IPS-20b (cell line): Measurements from ENCODE around the gene RBM7.

Experiments used
- H3K27ac ChIP-seq: one replicate; pipeline ENCODE4 v1.5.1; 2013; ENCODE audit warnings: low read length
- H3K27me3 ChIP-seq: 2 replicates; pipeline ENCODE4 v1.6.1; 2013; ENCODE audit warnings: mild to moderate bottlenecking, low read length, inconsistent platforms; ENCODE audit not compliant: insufficient read depth
- H3K36me3 ChIP-seq: 2 replicates; pipeline ENCODE4 v1.6.1; 2013; ENCODE audit warnings: low read depth, mild to moderate bottlenecking, inconsistent platforms, low read length, moderate library complexity; ENCODE audit not compliant: insufficient read depth
- H3K4me1 ChIP-seq: 2 replicates; pipeline ENCODE4 v1.6.1; 2013; ENCODE audit warnings: mild to moderate bottlenecking, control low read depth, inconsistent platforms, low read length, moderate library complexity; ENCODE audit not compliant: insufficient read depth
- H3K4me3 ChIP-seq: 2 replicates; pipeline ENCODE4 v1.5.1; 2013; ENCODE audit warnings: mild to moderate bottlenecking, low read length, inconsistent platforms
- H3K9ac ChIP-seq: 2 replicates; pipeline ENCODE4 v1.6.1; 2013; ENCODE audit warnings: low read depth, mild to moderate bottlenecking, inconsistent platforms, low read length, moderate library complexity
- H3K9me3 ChIP-seq: 2 replicates; pipeline ENCODE4 v1.6.1; 2013; ENCODE audit warnings: mild to moderate bottlenecking, low read depth, low read length, inconsistent platforms; ENCODE audit not compliant: insufficient read depth

The RBM7 gene

DNA sequence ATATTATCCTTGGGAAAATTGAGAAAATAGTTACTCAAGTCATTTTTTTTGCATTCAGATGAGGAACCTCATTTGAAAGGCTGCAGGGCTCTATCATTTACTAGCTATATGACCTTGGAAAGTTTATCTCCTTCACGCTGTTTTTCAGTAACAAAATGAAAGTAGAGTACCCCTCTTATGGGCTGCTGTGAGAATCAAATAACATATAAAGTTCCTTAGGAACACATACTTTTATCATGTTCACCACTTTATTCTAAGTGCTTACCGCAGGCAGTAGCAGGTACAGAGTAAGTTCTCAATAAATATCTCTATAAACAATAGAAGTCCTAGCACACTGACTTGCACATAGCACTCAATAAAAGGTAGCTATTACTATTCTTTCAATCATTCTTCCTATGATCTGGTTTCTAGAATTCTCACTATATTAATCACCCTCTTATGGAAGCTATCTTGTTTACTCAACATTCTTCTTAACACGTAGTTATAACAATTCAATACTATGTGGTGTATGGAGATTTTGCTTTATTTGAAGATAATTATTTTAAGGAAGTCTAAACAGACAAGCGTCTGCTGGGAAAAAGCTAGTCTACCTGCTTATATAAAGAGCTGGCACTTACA lies 2.1 kb upstream of the RBM7 start:
- Histone ChIP-seq H3K9me3 (no peaks in the 10 kb centered on the region), H3K27ac (no peak overlapping the region)

DNA sequence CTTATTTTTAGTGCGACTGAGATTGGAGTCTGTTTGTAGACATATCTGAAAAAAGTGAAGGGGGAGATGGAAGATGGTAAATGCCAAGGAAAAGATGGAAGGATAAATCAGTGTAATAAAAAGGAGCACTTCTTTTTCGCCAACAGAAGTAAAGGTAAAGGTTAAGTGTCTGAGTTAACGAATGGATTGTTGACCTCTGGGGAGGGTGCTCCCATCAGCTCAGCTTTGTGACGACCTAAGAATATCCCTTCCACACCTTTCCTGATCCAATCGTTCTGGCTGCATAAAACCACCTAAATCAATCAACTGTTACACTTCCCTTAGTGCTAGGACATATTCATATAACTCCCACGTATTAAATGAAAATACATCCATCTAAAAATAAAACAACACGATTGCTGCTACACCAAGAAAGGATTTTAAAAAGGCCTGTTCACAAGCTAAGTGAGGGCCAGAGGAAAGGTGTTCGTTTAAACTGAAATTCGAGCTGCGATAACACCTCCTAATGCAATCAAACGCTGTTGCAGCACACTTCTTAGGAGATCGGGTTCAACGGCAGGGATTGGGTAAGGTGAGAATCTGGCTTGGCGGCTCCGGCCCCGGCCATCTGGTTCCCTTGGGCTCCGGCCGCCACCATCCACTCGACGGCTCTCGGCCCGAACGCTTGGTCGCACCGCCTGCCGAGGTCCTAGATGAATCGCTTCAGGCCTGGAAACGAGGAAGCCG lies 813 bp upstream of the RBM7 start:
- H3K27me3 ChIP-seq: no peaks in the 10 kb centered on the region
- H3K9me3 ChIP-seq: no peaks in the 10 kb centered on the region
- peaks cover 22% of the 10 kb centered on the region for H3K36me3 ChIP-seq
- H3K4me1 ChIP-seq: peaks cover 4% of the 10 kb centered on the region; the same call in 1 of the 2 replicates
- H3K9ac ChIP-seq: peak overlapping the region; percentile 92
- peak overlapping the region; percentile 84 for H3K27ac ChIP-seq
- H3K4me3 ChIP-seq: peak overlapping the region; percentile 81

More for the DNA sequence above, 2.1 kb upstream of the RBM7 start:
- H3K27me3 ChIP-seq: no peaks in the 10 kb centered on the region
- H3K36me3 ChIP-seq: peaks cover 10% of the 10 kb centered on the region
- peaks cover 4% of the 10 kb centered on the region; the same call in 1 of the 2 replicates for H3K4me1 ChIP-seq
- peak overlapping the region; percentile 92; the same call in 1 of the 2 replicates for H3K9ac ChIP-seq
- H3K4me3 ChIP-seq: peak overlapping the region; percentile 81; the same call in 1 of the 2 replicates

DNA sequence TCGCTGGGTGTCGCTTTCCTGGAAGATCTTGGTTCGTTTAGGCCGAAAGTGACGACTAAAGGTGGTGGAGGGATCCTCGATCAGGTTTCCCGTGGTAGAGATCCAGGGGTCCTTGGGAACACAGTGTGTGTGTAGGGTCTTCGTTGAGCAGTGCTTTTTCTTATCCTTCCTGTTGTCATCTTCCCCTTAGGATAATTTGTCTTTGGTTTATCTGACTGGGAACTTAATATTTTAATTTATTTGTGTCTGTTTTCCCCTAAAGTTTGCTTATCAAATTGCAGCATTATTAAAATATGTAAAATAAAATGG lies 403 bp downstream of the RBM7 start:
- Histone ChIP-seq H3K9ac (peak overlapping the region; percentile 92), H3K36me3 (peaks cover 34% of the 10 kb centered on the region), H3K4me1 (peaks cover 4% of the 10 kb centered on the region; the same call in 1 of the 2 replicates)

DNA sequence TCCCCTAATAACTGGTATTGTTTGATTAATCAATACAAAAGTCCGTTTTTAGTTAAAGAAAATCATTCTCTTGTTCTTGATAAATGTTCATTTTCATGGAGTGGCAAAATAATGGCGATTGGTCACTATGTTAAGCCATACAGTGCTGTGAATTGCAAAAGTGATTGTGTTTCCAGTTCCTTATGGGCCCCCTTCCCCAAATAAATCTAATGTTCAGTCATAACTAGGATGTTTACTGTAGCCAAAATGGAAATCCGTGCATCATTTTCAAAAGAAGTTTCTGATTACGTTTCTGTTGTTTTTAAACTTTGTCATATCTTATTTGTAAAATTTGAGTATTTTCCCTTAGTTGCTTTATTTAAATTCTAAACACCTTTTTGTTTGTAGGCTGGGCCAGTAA lies 845 bp downstream of the RBM7 start:
- Histone ChIP-seq H3K9me3 (no peaks in the 10 kb centered on the region), H3K27ac (peak overlapping the region; percentile 42), H3K4me1 (peaks cover 4% of the 10 kb centered on the region; the same call in 1 of the 2 replicates), H3K27me3 (no peaks in the 10 kb centered on the region), H3K9ac (peak overlapping the region; percentile 92), H3K36me3 (peaks cover 38% of the 10 kb centered on the region), H3K4me3 (peak overlapping the region; percentile 81)

More for the DNA sequence above, 403 bp downstream of the RBM7 start:
- peak overlapping the region; percentile 81 for H3K4me3 ChIP-seq
- no peaks in the 10 kb centered on the region for H3K27me3 ChIP-seq
- no peaks in the 10 kb centered on the region for H3K9me3 ChIP-seq
- H3K27ac ChIP-seq: peak overlapping the region; percentile 84

DNA sequence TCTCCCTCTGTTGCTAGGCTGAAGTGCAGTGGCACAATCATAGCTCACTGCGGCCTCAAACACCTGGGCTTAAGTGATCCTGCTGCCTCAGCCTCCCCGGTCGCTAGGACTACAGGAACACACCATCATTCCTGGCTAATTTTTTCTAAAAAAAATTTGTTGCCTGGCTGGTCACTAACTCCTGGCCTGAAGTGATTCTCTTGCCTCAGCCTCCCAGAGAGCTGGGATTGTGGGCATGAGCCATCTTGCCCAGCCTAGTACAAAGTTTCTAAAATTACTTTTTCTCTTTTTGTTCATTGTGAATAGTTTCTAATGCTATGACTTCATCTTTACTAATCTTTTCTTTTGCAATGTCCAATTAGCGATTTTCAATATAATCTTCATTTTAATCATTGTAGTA lies 12.5 kb downstream of the RBM7 start:
- Histone ChIP-seq H3K27ac (no peak overlapping the region), H3K27me3 (no peaks in the 10 kb centered on the region), H3K4me1 (peaks cover 9% of the 10 kb centered on the region; the same call in 1 of the 2 replicates), H3K36me3 (peaks cover 30% of the 10 kb centered on the region), H3K4me3 (no peak overlapping the region), H3K9ac (no peak overlapping the region), H3K9me3 (no peaks in the 10 kb centered on the region)

DNA sequence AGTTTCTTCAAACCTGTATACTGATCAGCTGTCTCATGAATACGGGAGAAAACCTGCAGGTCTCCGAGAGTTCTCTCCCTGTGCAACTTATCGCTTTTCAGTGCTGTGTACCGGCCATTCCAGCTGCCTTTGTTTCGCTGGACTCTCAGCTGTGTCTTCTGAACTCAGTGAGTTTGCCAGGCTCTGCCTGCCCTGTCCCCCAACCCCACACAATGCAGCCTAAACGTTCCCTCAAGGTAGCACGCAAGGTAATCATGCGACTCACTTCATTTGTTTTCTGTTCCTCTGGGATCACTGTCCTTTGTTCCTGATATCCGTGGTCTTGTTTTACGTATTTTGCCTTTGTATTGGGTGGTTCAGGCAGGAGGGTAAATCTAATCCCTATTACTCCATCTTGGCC lies 13.5 kb downstream of the RBM7 start:
- Histone ChIP-seq H3K36me3 (peaks cover 19% of the 10 kb centered on the region), H3K27me3 (no peaks in the 10 kb centered on the region), H3K4me1 (peaks cover 9% of the 10 kb centered on the region; the same call in 1 of the 2 replicates), H3K27ac (no peak overlapping the region), H3K4me3 (no peak overlapping the region), H3K9me3 (no peaks in the 10 kb centered on the region), H3K9ac (no peak overlapping the region; the same call in 1 of the 2 replicates)

DNA sequence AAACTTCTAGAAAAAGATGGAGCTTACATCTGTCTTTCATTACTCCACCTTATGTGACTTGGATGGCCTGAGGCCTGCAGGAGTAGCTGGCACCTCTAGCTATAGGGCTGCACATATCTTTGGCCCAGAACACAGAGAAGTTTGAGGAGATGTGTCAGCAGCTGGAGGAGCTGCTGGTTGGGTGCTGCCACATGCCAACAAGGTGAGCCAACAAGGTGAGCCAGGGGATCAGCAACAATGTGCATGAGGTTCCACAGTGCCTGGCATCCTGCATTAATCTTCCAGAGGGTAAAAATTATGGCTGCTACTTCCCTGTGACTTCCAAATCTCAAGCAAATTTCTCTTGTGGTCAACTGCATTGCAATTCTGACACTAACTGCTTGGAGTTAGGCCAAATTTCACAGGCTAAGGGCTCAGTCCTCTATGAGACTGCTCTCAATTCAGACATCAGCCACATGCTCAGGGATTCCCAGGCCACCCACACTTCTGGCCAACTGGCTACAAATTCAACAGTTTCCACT lies 16.0 kb downstream of the RBM7 start:
- Histone ChIP-seq H3K27ac (no peak overlapping the region), H3K36me3 (no peaks in the 10 kb centered on the region), H3K27me3 (no peaks in the 10 kb centered on the region)

DNA sequence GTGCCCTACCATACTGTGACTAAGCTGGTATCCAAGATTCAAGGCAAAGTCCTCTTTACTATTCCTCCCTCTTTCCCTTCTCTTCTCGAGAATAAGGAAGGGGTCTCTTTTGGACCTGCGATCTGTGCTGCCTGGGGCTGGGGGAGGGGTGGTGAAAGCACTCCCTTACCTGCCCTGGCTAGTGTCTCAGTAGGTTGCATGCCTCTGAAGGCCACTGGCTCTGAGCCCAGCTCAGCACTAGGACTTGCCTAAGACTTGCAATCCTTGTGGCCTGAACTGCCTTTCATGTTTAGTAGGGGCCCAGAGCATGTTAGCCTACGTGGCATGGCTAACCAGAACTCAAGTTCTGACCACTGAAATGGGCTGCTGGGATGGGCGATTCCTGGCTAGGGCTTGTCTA lies 25.8 kb downstream of the RBM7 start:
- no peaks in the 10 kb centered on the region for H3K4me1 ChIP-seq
- no peaks in the 10 kb centered on the region for H3K27me3 ChIP-seq
- H3K36me3 ChIP-seq: no peaks in the 10 kb centered on the region
- no peak overlapping the region for H3K4me3 ChIP-seq
- no peak overlapping the region for H3K27ac ChIP-seq
- no peak overlapping the region for H3K9ac ChIP-seq
- H3K9me3 ChIP-seq: no peaks in the 10 kb centered on the region

More for the DNA sequence above, 16.0 kb downstream of the RBM7 start:
- H3K4me1 ChIP-seq: peaks cover 9% of the 10 kb centered on the region; the same call in 1 of the 2 replicates
- no peaks in the 10 kb centered on the region for H3K9me3 ChIP-seq
- H3K9ac ChIP-seq: no peak overlapping the region
- H3K4me3 ChIP-seq: no peak overlapping the region

DNA sequence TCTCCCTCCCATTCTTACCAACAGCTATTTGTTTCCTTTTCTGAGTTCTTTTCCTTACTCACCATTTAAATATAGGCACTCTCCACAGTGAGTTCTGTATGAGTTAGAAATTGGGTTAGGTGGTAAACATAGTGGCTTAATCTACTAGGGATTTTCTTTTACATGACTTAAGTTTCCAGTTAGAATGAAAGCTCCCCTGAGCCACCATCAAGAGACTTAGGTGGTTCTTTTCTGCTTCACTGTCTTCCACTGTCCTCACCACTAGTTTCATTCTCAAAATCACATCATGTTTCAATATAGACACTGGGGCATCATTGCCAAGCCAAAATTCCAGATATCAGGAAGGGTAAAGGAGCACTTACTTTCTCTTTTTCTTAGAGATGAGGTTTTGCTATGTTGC lies 29.8 kb downstream of the RBM7 start:
- no peaks in the 10 kb centered on the region for H3K4me1 ChIP-seq
- no peak overlapping the region for H3K4me3 ChIP-seq
- H3K9ac ChIP-seq: no peak overlapping the region
- no peaks in the 10 kb centered on the region for H3K27me3 ChIP-seq
- H3K9me3 ChIP-seq: no peaks in the 10 kb centered on the region
- no peak overlapping the region for H3K27ac ChIP-seq
- no peaks in the 10 kb centered on the region for H3K36me3 ChIP-seq

DNA sequence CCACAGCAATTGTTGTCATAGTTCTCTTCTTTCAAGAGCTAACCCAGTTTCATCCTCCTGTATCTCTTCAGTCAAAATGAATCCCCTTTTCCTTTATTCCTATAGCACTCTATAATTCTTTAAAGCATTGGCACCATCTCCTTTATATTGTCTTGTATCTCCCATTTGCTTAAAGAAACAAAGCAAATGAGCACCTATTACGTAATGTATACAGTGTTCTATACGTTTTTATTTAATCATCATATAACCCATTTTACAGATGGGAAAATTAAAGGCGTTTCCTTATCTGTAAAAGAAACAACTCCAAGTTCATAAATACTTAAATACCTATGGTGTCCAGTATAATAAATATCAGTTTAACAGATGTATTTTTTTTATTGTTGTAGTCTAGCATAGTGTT lies 32.4 kb downstream of the RBM7 start:
- H3K9ac ChIP-seq: no peak overlapping the region
- no peak overlapping the region for H3K27ac ChIP-seq
- H3K27me3 ChIP-seq: no peaks in the 10 kb centered on the region
- H3K36me3 ChIP-seq: no peaks in the 10 kb centered on the region
- H3K4me3 ChIP-seq: no peak overlapping the region
- H3K4me1 ChIP-seq: peaks cover 5% of the 10 kb centered on the region
- no peaks in the 10 kb centered on the region for H3K9me3 ChIP-seq

DNA sequence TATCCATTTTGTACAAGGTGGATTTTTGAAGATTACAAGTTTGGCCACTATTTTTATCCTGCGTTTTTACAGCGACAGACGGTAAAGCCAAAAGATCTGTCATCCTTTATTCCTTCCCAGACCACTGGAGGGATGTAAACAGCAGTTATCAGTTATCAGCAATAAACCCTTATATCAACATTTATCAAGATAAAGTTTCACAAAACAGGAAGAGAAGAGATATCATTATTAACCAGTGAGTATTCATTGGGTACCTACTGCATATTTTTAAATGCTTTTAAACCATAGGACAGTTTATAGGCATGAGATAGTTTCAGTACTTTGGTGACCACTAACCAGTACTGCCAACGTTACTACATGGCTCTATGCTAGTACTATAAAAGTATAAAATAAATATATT lies 32.9 kb downstream of the RBM7 start:
- H3K27ac ChIP-seq: no peak overlapping the region
- no peaks in the 10 kb centered on the region for H3K36me3 ChIP-seq
- no peak overlapping the region for H3K9ac ChIP-seq
- no peaks in the 10 kb centered on the region for H3K9me3 ChIP-seq
- H3K4me1 ChIP-seq: peaks cover 10% of the 10 kb centered on the region
- H3K4me3 ChIP-seq: no peak overlapping the region
- H3K27me3 ChIP-seq: no peaks in the 10 kb centered on the region

DNA sequence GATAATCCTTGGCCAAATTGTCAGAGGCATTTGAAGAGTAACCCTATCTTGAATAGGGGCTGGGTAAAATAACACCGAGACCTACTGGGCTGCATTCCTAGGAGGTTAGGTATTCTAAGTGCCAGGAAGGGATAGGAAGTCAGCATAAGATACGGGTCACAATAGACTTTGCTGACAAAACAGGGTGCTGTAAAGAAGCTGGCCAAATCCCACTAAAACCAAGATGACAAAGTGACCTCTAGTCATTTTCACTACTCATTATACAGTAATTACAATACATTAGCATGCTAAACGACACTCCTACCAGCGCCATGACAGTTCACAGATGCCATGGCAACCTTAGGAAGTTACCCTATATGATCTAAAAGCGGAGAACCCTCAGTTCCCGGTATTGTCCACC lies 37.8 kb downstream of the RBM7 start:
- Histone ChIP-seq H3K9me3 (no peaks in the 10 kb centered on the region), H3K4me1 (peaks cover 30% of the 10 kb centered on the region), H3K27ac (no peak overlapping the region), H3K4me3 (peak overlapping the region; percentile 84), H3K36me3 (peaks cover 11% of the 10 kb centered on the region; the same call in 1 of the 2 replicates), H3K27me3 (no peaks in the 10 kb centered on the region), H3K9ac (no peak overlapping the region)
